GM12878 (cell line): ENCODE measurements around the gene KBTBD13. TPM values are rescaled to one million over a fixed set of nuclear protein-coding genes. Genes with fewer than 3 reads are reported as not detected.

Experiments used
- ATAC-seq: fragments of 200-7000 bp; cut with Tn5 transposase; 3 replicates; pipeline ENCODE4 v1.9.1; 2020; ENCODE audit warnings: mild to moderate bottlenecking, moderate library complexity
- BruUV-seq: library from RNA; stranded (reverse); fragments of 400-500 nt; replicated peaks from 2 replicates; lab custom pipeline; 2021; lab: Mats Ljungman, UMichigan
- CTCF ChIA-PET: fragments of 300-600 bp; sonication (Branson Sonifier 250); formaldehyde crosslinking; extraction: SDS; loops from one replicate; lab custom pipeline; 2021; ENCODE audit warnings: inconsistent platforms; lab: Yijun Ruan, JAX
- POLR2A ChIA-PET: fragments of 350-600 bp; formaldehyde crosslinking; extraction: SDS; loops from one replicate; lab custom pipeline; 2021; ENCODE audit warnings: inconsistent platforms; lab: Charles Lee
- RAD21 ChIA-PET: fragments of 300-600 bp; sonication (Branson Sonifier 250); formaldehyde crosslinking; loops from one replicate; lab custom pipeline; 2023; ENCODE audit warnings: antibody characterized with exemption; ENCODE audit not compliant: unreplicated experiment; lab: Charles Lee
- SMC1A ChIA-PET: fragments of 300-600 bp; sonication (Branson Sonifier 250); formaldehyde crosslinking; loops from one replicate; lab custom pipeline; 2023; ENCODE audit not compliant: unreplicated experiment, uncharacterized antibody; lab: Charles Lee
- DNase-seq: peaks from one replicate; pipeline ENCODE4 v3.0.0-alpha.2; 2011; ENCODE audit warnings: low read depth, low spot score
- FAIRE-seq: peaks from 3 replicates; lab custom pipeline; 2011; peaks lifted over from hg19 to GRCh38; lab: Jason Lieb, UNC
- H2AFZ ChIP-seq: 2 replicates; pipeline ENCODE4 v1.6.0; 2011; ENCODE audit warnings: low read depth, low read length, control low read depth; ENCODE audit not compliant: control insufficient read depth
- H3K27ac ChIP-seq: 2 replicates; pipeline ENCODE4 v1.5.1; 2011; ENCODE audit warnings: control low read depth; ENCODE audit not compliant: control insufficient read depth, insufficient read depth
- H3K27me3 ChIP-seq, 2 experiments: replicated peaks in 1 of 2; 2 replicates each; pipeline versions ENCODE4 v1.6.0 to v1.6.1; 2011; ENCODE audit warnings: low read length in 1 of 2; ENCODE audit not compliant: control insufficient read depth in 2 of 2, insufficient read depth in 2 of 2
- H3K36me3 ChIP-seq, 2 experiments: 2 replicates each; pipeline ENCODE4 v1.5.1; 2011; ENCODE audit warnings: low read length in 1 of 2; ENCODE audit not compliant: control insufficient read depth in 2 of 2, insufficient read depth in 2 of 2
- H3K4me1 ChIP-seq: 2 replicates; pipeline ENCODE4 v1.6.1; 2011; ENCODE audit warnings: mild to moderate bottlenecking, low read length, moderate library complexity, mixed read lengths; ENCODE audit not compliant: control insufficient read depth, insufficient read depth
- H3K4me2 ChIP-seq: 2 replicates; pipeline ENCODE4 v1.6.0; 2011; ENCODE audit warnings: control low read depth; ENCODE audit not compliant: control insufficient read depth, insufficient read depth
- H3K4me3 ChIP-seq: fragments of 200-600 bp; sonication (generic); 2 replicates; pipeline ENCODE4 v1.5.1; 2016
- H3K79me2 ChIP-seq: 2 replicates; pipeline ENCODE4 v1.6.0; 2011; ENCODE audit warnings: low read length; ENCODE audit not compliant: control insufficient read depth, insufficient read depth
- H3K9ac ChIP-seq: 2 replicates; pipeline ENCODE4 v1.8.0; 2011; ENCODE audit warnings: low read length, control low read depth, mixed read lengths; ENCODE audit not compliant: control insufficient read depth, insufficient read depth
- H3K9me3 ChIP-seq: replicated peaks from 3 replicates; pipeline ENCODE4 v1.5.1; 2011; ENCODE audit warnings: mild to moderate bottlenecking, low read length; ENCODE audit not compliant: control insufficient read depth, insufficient read depth
- H4K20me1 ChIP-seq: 2 replicates; pipeline ENCODE4 v1.6.0; 2011; ENCODE audit not compliant: control insufficient read depth, insufficient read depth
- EZH2 ChIP-seq: IDR thresholded peaks from 2 replicates; pipeline ENCODE4 v1.6.1; 2012; ENCODE audit warnings: low read depth, mild to moderate bottlenecking, control low read depth, inconsistent platforms, low read length, borderline replicate concordance; ENCODE audit not compliant: control insufficient read depth
- GATAD2B ChIP-seq: fragments of 450-650 bp; conservative IDR thresholded peaks from 2 replicates; pipeline ENCODE4 v1.6.1; 2017; ENCODE audit warnings: low read depth, mild to moderate bottlenecking, moderate library complexity
- HDGF ChIP-seq: fragments of 450-650 bp; IDR thresholded peaks from 2 replicates; pipeline ENCODE4 v1.6.1; 2016; ENCODE audit warnings: antibody characterized with exemption
- IKZF2 ChIP-seq, 2 experiments: fragments of 450-650 bp; IDR thresholded peaks; 2 replicates each; pipeline ENCODE4 v1.6.1; 2017; ENCODE audit warnings: mild to moderate bottlenecking in 2 of 2, moderate library complexity in 2 of 2
- IRF5 ChIP-seq: fragments of 450-650 bp; IDR thresholded peaks from 2 replicates; pipeline ENCODE4 v1.6.1; 2017; ENCODE audit warnings: borderline replicate concordance
- MEF2B ChIP-seq: fragments of 450-650 bp; IDR thresholded peaks from 2 replicates; pipeline ENCODE4 v1.6.1; 2018; ENCODE audit warnings: mild to moderate bottlenecking, moderate library complexity; ENCODE audit not compliant: partially characterized antibody, poor library complexity, severe bottlenecking
- NFXL1 ChIP-seq: fragments of 450-650 bp; IDR thresholded peaks from 2 replicates; pipeline ENCODE4 v1.6.1; 2017; ENCODE audit warnings: antibody characterized with exemption, mild to moderate bottlenecking, borderline replicate concordance
- POLR2A ChIP-seq: IDR thresholded peaks from 2 replicates; pipeline ENCODE4 v1.6.1; 2011; ENCODE audit warnings: low read depth, mild to moderate bottlenecking, low read length
- POLR2AphosphoS2 ChIP-seq: IDR thresholded peaks from 2 replicates; pipeline ENCODE4 v1.6.1; 2011; ENCODE audit warnings: low read depth, mild to moderate bottlenecking, low read length, improper control_type of control experiment, moderate library complexity
- RAD21 ChIP-seq: IDR thresholded peaks from 2 replicates; pipeline ENCODE4 v1.6.1; 2011; ENCODE audit warnings: mild to moderate bottlenecking, low read depth, low read length, moderate library complexity; ENCODE audit not compliant: insufficient read depth
- RAD51 ChIP-seq: fragments of 450-650 bp; IDR thresholded peaks from 2 replicates; pipeline ENCODE4 v1.6.1; 2016; ENCODE audit warnings: moderate library complexity, mild to moderate bottlenecking, inconsistent platforms
- SIX5 ChIP-seq: IDR thresholded peaks from 2 replicates; pipeline ENCODE4 v1.6.1; 2011; ENCODE audit warnings: mild to moderate bottlenecking, low read depth, low read length, moderate library complexity; ENCODE audit not compliant: severe bottlenecking
- SMAD5 ChIP-seq: IDR thresholded peaks from 2 replicates; pipeline ENCODE4 v1.6.1; 2016; ENCODE audit warnings: antibody characterized with exemption, low read depth
- SUPT20H ChIP-seq: IDR thresholded peaks from 2 replicates; pipeline ENCODE4 v1.6.1; 2011; ENCODE audit warnings: low read depth, mild to moderate bottlenecking, low read length, moderate library complexity, borderline replicate concordance; ENCODE audit not compliant: control insufficient read depth
- ZNF207 ChIP-seq: fragments of 450-650 bp; IDR thresholded peaks from 2 replicates; pipeline ENCODE4 v1.6.1; 2014; ENCODE audit warnings: antibody characterized with exemption, mild to moderate bottlenecking, borderline replicate concordance
- ZNF24 ChIP-seq: fragments of 450-650 bp; IDR thresholded peaks from 2 replicates; pipeline ENCODE4 v1.6.1; 2017; ENCODE audit warnings: antibody characterized with exemption, mild to moderate bottlenecking
- ZNF622 ChIP-seq: fragments of 450-650 bp; IDR thresholded peaks from 2 replicates; pipeline ENCODE4 v1.6.1; 2017; ENCODE audit warnings: mild to moderate bottlenecking, inconsistent platforms
- WGBS: methylation state at CpG from one replicate; pipeline ENCODE4 v1.1.6; 2016; ENCODE audit warnings: low lambda C conversion rate; ENCODE audit not compliant: insufficient replicate concordance, insufficient coverage; ENCODE audit errors: missing lambda C conversion rate; 5-methylcytosine and 5-hydroxymethylcytosine counted together
- in situ Hi-C: fragments of 300-500 bp; cut with MboI; formaldehyde crosslinking; loops from 9 replicates; pipeline ENCODE4 v1.14.3; 2018; ENCODE audit warnings: mixed read lengths
- intact Hi-C: fragments of 100-400 bp; cut with micrococcal nuclease; formaldehyde crosslinking; loops from one replicate; pipeline ENCODE4 v1.14.2; 2022; ENCODE audit not compliant: unreplicated experiment
- polyA plus RNA-seq, 11 experiments: library from polyadenylated mRNA; depleted of rRNA in 4 of 11; unstranded in 6 of 11; stranded (reverse) in 5 of 11; fragments of >200 nt; fragmentation: Nextera tagmentation in 4 of 11; fragmentation: Illumina TruSeq in 1 of 11; extraction: Ambion mirVana in 4 of 11; extraction: Trizol in 1 of 11; gene quantifications; 1 replicate in 1 of 11; 2 replicates in 10 of 11; pipeline versions ENCODE4 v1.2.1 to v1.2.3, GENCODE V29; 2011 to 2016; ENCODE audit warnings: inconsistent platforms in 2 of 11, missing spikeins in 2 of 11, low read depth in 1 of 11
- total RNA-seq, 4 experiments: library from RNA; depleted of rRNA in 3 of 4; stranded (reverse); fragments of >200 nt in 3 of 4; fragmentation: Illumina TruSeq in 1 of 4; extraction: Trizol in 1 of 4; gene quantifications; 2 replicates each; pipeline versions ENCODE4 v1.2.1 to v1.2.3, GENCODE V29; 2013 to 2021

KBTBD13 gene
- total and polyA plus RNA-seq, 10 of the 15 experiments (the other 5 are each of a cell fraction or from before 2014, with no cell fraction given) = 0.06 TPM; not detected in 9

GRCh38 chr15:65060641-65061397 lies 15.7 kb upstream of the KBTBD13 start:
- Histone ChIP-seq H4K20me1 (no peaks in the 10 kb centered on the region), H3K9me3 (no peaks in the 10 kb centered on the region), H3K4me2 (no peak overlapping the region), H3K27me3 (no peaks in the 10 kb centered on the region; a peak in 2 of 4 replicates), H3K4me3 (no peak overlapping the region), H3K79me2 (no peaks in the 10 kb centered on the region), H2AFZ (no peak overlapping the region), H3K4me1 (no peaks in the 10 kb centered on the region), H3K27ac (no peak overlapping the region), H3K9ac (no peak overlapping the region), H3K36me3 (no peaks in the 10 kb centered on the region)
- no TSS peak for BruUV-seq
- POLR2A ChIA-PET = interaction anchor here (1.7 kb wide), 1 partner anchor 10 kb away, joined by 5 read pairs; no protein-coding TSS in a partner anchor
- TF ChIP-seq SIX5 (no peak), ZNF207 (no peak)
- ATAC-seq (no peak), FAIRE-seq (no peak), DNase-seq (no peak)
- RAD21 ChIA-PET = no interaction called here
- WGBS = 36% methylated on average over 6 of the region's 6 CpGs
- in situ Hi-C loops (no loop called here), intact Hi-C loops (no loop called here)
- CTCF ChIA-PET = interaction anchor here (0.8 to 3.6 kb wide), 4 partner anchors 9 to 41 kb away, joined by 3 to 12 read pairs (median 4); no protein-coding TSS in a partner anchor
- SMC1A ChIA-PET = interaction anchor here (1.0 to 2.0 kb wide), 2 partner anchors 9 to 22 kb away, joined by 3 to 5 read pairs; no protein-coding TSS in a partner anchor

GRCh38 chr15:65062061-65062460 lies 14.5 kb upstream of the KBTBD13 start:
- CTCF ChIA-PET = interaction anchor here (0.8 to 3.6 kb wide), 3 partner anchors 16 to 28 kb away, joined by 3 to 12 read pairs (median 4); no protein-coding TSS in a partner anchor
- H2AFZ ChIP-seq = no peak overlapping the region
- BruUV-seq = no TSS peak
- no peak for ATAC-seq
- H3K27ac ChIP-seq = no peak overlapping the region
- DNase-seq = no peak
- in situ Hi-C loops (no loop called here), intact Hi-C loops (no loop called here)
- no peaks in the 10 kb centered on the region for H3K79me2 ChIP-seq
- TF ChIP-seq ZNF24 = no peak
- no peak for TF ChIP-seq RAD21
- TF ChIP-seq IRF5 = no peak
- no peak for TF ChIP-seq ZNF622
- TF ChIP-seq NFXL1 = no peak
- TF ChIP-seq HDGF = no peak
- TF ChIP-seq POLR2AphosphoS2 = no peak
- TF ChIP-seq MEF2B = no peak
- TF ChIP-seq GATAD2B = no peak
- TF ChIP-seq IKZF2 (IDR thresholded peaks at IDR 0.05) = no peak
- no peak for TF ChIP-seq SMAD5
- TF ChIP-seq EZH2 = no peak
- TF ChIP-seq POLR2A = no peak
- no peak for TF ChIP-seq RAD51
- TF ChIP-seq SUPT20H = no peak
- RAD21 ChIA-PET = interaction anchor here (0.8 kb wide), 1 partner anchor 25 kb away, joined by 3 read pairs; no protein-coding TSS in a partner anchor
- H3K27me3 ChIP-seq = peaks cover 0 to 2% of the 10 kb centered on the region in 2 experiments
- H4K20me1 ChIP-seq = no peaks in the 10 kb centered on the region
- H3K9ac ChIP-seq = no peak overlapping the region
- 67% methylated on average over 5 of the region's 5 CpGs for WGBS
- H3K4me1 ChIP-seq = no peaks in the 10 kb centered on the region
- H3K4me3 ChIP-seq = no peak overlapping the region
- H3K4me2 ChIP-seq = no peak overlapping the region
- SMC1A ChIA-PET = interaction anchor here (0.8 to 1.4 kb wide), 5 partner anchors 11 to 125 kb away, joined by 3 to 5 read pairs (median 3); no protein-coding TSS in a partner anchor
- POLR2A ChIA-PET = no interaction called here
- no peak for FAIRE-seq
- H3K36me3 ChIP-seq = no peaks in the 10 kb centered on the region
- no peaks in the 10 kb centered on the region for H3K9me3 ChIP-seq
